ENCODE data around the gene CRAMP1.

DNA sequence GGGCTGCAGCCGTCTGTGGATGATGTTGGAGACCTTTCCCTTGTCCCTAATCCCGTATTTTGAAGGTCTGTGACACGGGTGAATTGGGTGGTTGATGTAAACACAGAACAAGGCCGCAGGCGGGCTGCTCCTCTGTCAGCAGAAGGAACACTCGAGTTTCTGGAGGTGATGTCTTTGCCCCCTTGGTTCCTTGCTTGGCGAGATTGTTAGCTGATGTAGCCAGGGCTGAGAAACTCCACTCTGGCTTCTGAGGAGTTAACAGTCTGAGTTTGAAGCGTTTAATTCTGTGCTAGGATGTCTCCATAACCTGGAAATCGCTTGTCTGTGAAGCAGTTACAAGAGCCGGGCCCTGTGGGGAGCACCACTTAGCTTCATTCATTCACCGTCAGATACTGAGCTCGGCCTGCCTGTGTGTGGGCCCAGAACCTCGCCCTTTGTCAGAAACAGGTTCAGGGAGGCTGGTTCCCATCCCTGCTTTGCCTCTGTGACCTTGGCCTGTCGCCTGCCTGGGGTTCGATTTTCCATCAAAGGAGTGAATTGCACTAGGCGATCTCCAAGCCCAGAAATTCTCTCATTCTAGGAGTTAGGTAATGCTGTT is 95.1 kb downstream of the CRAMP1 start:
- TF ChIP-seq POLR2A (IDR thresholded peaks at IDR 0.05; ENCODE audit: low read length) (no peak), GATA1 (IDR thresholded peaks at IDR 0.05; ENCODE audit: low read depth, low read length) (no peak)
